CD4-positive, alpha-beta memory T cell (primary cell): ENCODE data around the gene CACHD1. TPM values are rescaled to one million over a fixed set of nuclear protein-coding genes. Genes with fewer than 3 reads are reported as not detected.

Experiments used
- CTCF ChIA-PET: fragments of 350-600 bp; sonication (Branson Sonifier 250); formaldehyde crosslinking; loops from one replicate; lab custom pipeline; 2021; ENCODE audit warnings: inconsistent platforms; ENCODE audit not compliant: partially characterized antibody; lab: Charles Lee
- POLR2A ChIA-PET: fragments of 350-600 bp; sonication (Branson Sonifier 250); formaldehyde crosslinking; loops from one replicate; lab custom pipeline; 2021; ENCODE audit not compliant: partially characterized antibody; lab: Charles Lee
- DNase-seq, 5 donors: peaks; one replicate each; pipeline versions ENCODE4 v3.0.0 to v3.0.0-alpha.2; 2020 to 2022; ENCODE audit warnings: mixed read lengths in 1 of 5
- H3K27ac ChIP-seq: one replicate; pipeline ENCODE4 v1.7.0; 2013; ENCODE audit warnings: low read depth, low read length
- H3K27me3 ChIP-seq: 2 replicates; pipeline ENCODE4 v1.7.0; 2013; ENCODE audit warnings: mild to moderate bottlenecking, low read length, moderate library complexity; ENCODE audit not compliant: insufficient read depth
- H3K36me3 ChIP-seq: 2 replicates; pipeline ENCODE4 v1.7.0; 2013; ENCODE audit warnings: mild to moderate bottlenecking, low read length, moderate library complexity; ENCODE audit not compliant: insufficient read depth
- H3K4me1 ChIP-seq: 2 replicates; pipeline ENCODE4 v1.7.0; 2013; ENCODE audit warnings: mild to moderate bottlenecking, low read length, moderate library complexity; ENCODE audit not compliant: insufficient read depth
- H3K4me3 ChIP-seq, 2 donors: one replicate each; pipeline ENCODE4 v1.7.0; 2013; ENCODE audit warnings: low read length in 2 of 2, mild to moderate bottlenecking in 1 of 2
- H3K9me3 ChIP-seq, 2 donors: one replicate each; pipeline ENCODE4 v1.7.0; 2013; ENCODE audit warnings: low read length in 2 of 2, control low read depth in 1 of 2; ENCODE audit not compliant: control insufficient read depth in 1 of 2
- H3K27ac Mint-ChIP-seq, 7 donors: one replicate each; pipeline ENCODE4 v1.8.0; 2020 to 2021; ENCODE audit warnings: mixed read lengths in 7 of 7, mild to moderate bottlenecking in 6 of 7, inconsistent platforms in 3 of 7, moderate library complexity in 3 of 7
- H3K27me3 Mint-ChIP-seq, 2 donors: one replicate each; pipeline ENCODE4 v1.8.0; 2020 to 2021; ENCODE audit warnings: mixed read lengths in 2 of 2
- H3K36me3 Mint-ChIP-seq, 2 donors: one replicate each; pipeline ENCODE4 v1.8.0; 2020 to 2021; ENCODE audit warnings: mixed read lengths in 2 of 2, inconsistent platforms in 1 of 2, mild to moderate bottlenecking in 1 of 2
- H3K4me1 Mint-ChIP-seq, 4 donors: one replicate each; pipeline ENCODE4 v1.8.0; 2020 to 2021; ENCODE audit warnings: mixed read lengths in 4 of 4, mild to moderate bottlenecking in 1 of 4
- H3K4me3 Mint-ChIP-seq, 8 donors: one replicate each; pipeline ENCODE4 v1.8.0; 2020 to 2021; ENCODE audit warnings: mixed read lengths in 8 of 8, mild to moderate bottlenecking in 7 of 8, moderate library complexity in 6 of 8, inconsistent platforms in 3 of 8
- H3K9me3 Mint-ChIP-seq, 8 donors: one replicate each; pipeline ENCODE4 v1.8.0; 2020 to 2021; ENCODE audit warnings: mixed read lengths in 8 of 8, mild to moderate bottlenecking in 5 of 8, inconsistent platforms in 3 of 8, moderate library complexity in 1 of 8
- intact Hi-C: fragments of 100-400 bp; cut with micrococcal nuclease; formaldehyde crosslinking; loops from one replicate; pipeline ENCODE4 v1.15.1; 2023
- polyA plus RNA-seq, 2 donors: library from polyadenylated mRNA; unstranded; fragments of 300-500 nt; fragmentation: Illumina TruSeq; gene quantifications; one replicate each; pipeline ENCODE4 v1.2.3, GENCODE V29; 2021
- total RNA-seq, 2 experiments: library from RNA; stranded (reverse); gene quantifications; one replicate each; pipeline ENCODE4 v1.2.3, GENCODE V29; 2021

Gene CACHD1
- total and polyA plus RNA-seq, 4 experiments from 2014 or later: 0.11 to 0.17 TPM; not detected in 2

- H3K36me3 Mint-ChIP-seq: no peaks in the 10 kb centered on the region
- Histone ChIP-seq H3K4me3 (no peak overlapping the region), H3K4me1 (no peaks in the 10 kb centered on the region), H3K9me3 (no peaks in the 10 kb centered on the region), H3K36me3 (no peaks in the 10 kb centered on the region), H3K27ac (no peak overlapping the region), H3K27me3 (no peaks in the 10 kb centered on the region)
- no peak overlapping the region for H3K27ac Mint-ChIP-seq
- H3K4me1 Mint-ChIP-seq: no peaks in the 10 kb centered on the region
- no peaks in the 10 kb centered on the region for H3K9me3 Mint-ChIP-seq
- CTCF ChIA-PET: no interaction called here
- H3K4me3 Mint-ChIP-seq: no peak overlapping the region
- POLR2A ChIA-PET: no interaction called here
- no peak for DNase-seq
- H3K27me3 Mint-ChIP-seq: peaks cover 0 to 1% of the 10 kb centered on the region in 2 donors
- intact Hi-C loops: no loop called here
These were observed 106.2 kb downstream of the CACHD1 start for GRCh38 chr1:64575881-64576676.

- Mint-ChIP-seq H3K4me3 (no peak overlapping the region), H3K4me1 (no peaks in the 10 kb centered on the region), H3K27me3 (peaks cover 0 to 5% of the 10 kb centered on the region in 2 donors), H3K36me3 (no peaks in the 10 kb centered on the region), H3K9me3 (no peaks in the 10 kb centered on the region), H3K27ac (no peak overlapping the region)
- Histone ChIP-seq H3K36me3 (no peaks in the 10 kb centered on the region), H3K27ac (no peak overlapping the region), H3K4me1 (no peaks in the 10 kb centered on the region), H3K4me3 (no peak overlapping the region), H3K27me3 (peaks cover 4% of the 10 kb centered on the region), H3K9me3 (no peaks in the 10 kb centered on the region)
- CTCF ChIA-PET: no interaction called here
- intact Hi-C loops: no loop called here
- DNase-seq: no peak
- POLR2A ChIA-PET: no interaction called here
These were observed 108.5 kb downstream of the CACHD1 start for GRCh38 chr1:64578270-64578973.

- H3K27me3 ChIP-seq: peaks cover 4% of the 10 kb centered on the region
- H3K9me3 ChIP-seq: no peaks in the 10 kb centered on the region
- POLR2A ChIA-PET: interaction anchor here (0.6 kb wide), 1 partner anchor 40 kb away, joined by 3 read pairs; no protein-coding TSS in a partner anchor
- intact Hi-C loops: loop anchor here (10.0 kb wide), 1 partner anchor 315 kb away; no protein-coding TSS in a partner anchor
- no peaks in the 10 kb centered on the region for H3K36me3 ChIP-seq
- H3K27ac ChIP-seq: no peak overlapping the region
- DNase-seq: no peak
- Mint-ChIP-seq H3K36me3 (no peaks in the 10 kb centered on the region), H3K27ac (no peak overlapping the region), H3K4me3 (no peak overlapping the region), H3K4me1 (no peaks in the 10 kb centered on the region), H3K27me3 (peaks cover 0 to 4% of the 10 kb centered on the region in 2 donors), H3K9me3 (no peaks in the 10 kb centered on the region)
- CTCF ChIA-PET: no interaction called here
- H3K4me1 ChIP-seq: no peaks in the 10 kb centered on the region
- no peak overlapping the region for H3K4me3 ChIP-seq
These were observed 109.8 kb downstream of the CACHD1 start for GRCh38 chr1:64579767-64580166.

- H3K27me3 Mint-ChIP-seq: peaks cover 0 to 4% of the 10 kb centered on the region in 2 donors
- H3K4me3 Mint-ChIP-seq: no peak overlapping the region
- H3K9me3 Mint-ChIP-seq: no peaks in the 10 kb centered on the region
- no peak overlapping the region for H3K4me3 ChIP-seq
- H3K27me3 ChIP-seq: peaks cover 4% of the 10 kb centered on the region
- H3K27ac ChIP-seq: no peak overlapping the region
- POLR2A ChIA-PET: no interaction called here
- no peaks in the 10 kb centered on the region for H3K4me1 ChIP-seq
- no peaks in the 10 kb centered on the region for H3K36me3 ChIP-seq
- intact Hi-C loops: loop anchor here (10.0 kb wide), 1 partner anchor 316 kb away; no protein-coding TSS in a partner anchor
- no peaks in the 10 kb centered on the region for H3K4me1 Mint-ChIP-seq
- no peaks in the 10 kb centered on the region for H3K9me3 ChIP-seq
- DNase-seq: no peak
- CTCF ChIA-PET: no interaction called here
- H3K27ac Mint-ChIP-seq: no peak overlapping the region
- H3K36me3 Mint-ChIP-seq: no peaks in the 10 kb centered on the region
These were observed 111.4 kb downstream of the CACHD1 start for GRCh38 chr1:64581135-64581842.

GRCh38 chr1:64581843-64582185 lies 111.9 kb downstream of the CACHD1 start:
- no peaks in the 10 kb centered on the region for H3K36me3 Mint-ChIP-seq
- Histone ChIP-seq H3K36me3 (no peaks in the 10 kb centered on the region), H3K27ac (no peak overlapping the region), H3K9me3 (no peaks in the 10 kb centered on the region), H3K4me1 (no peaks in the 10 kb centered on the region), H3K27me3 (peaks cover 4% of the 10 kb centered on the region), H3K4me3 (no peak overlapping the region)
- no peaks in the 10 kb centered on the region for H3K9me3 Mint-ChIP-seq
- no peak for DNase-seq
- CTCF ChIA-PET: no interaction called here
- no peaks in the 10 kb centered on the region for H3K4me1 Mint-ChIP-seq
- H3K4me3 Mint-ChIP-seq: no peak overlapping the region
- peaks cover 0 to 4% of the 10 kb centered on the region in 2 donors for H3K27me3 Mint-ChIP-seq
- POLR2A ChIA-PET: no interaction called here
- no peak overlapping the region for H3K27ac Mint-ChIP-seq
- intact Hi-C loops: loop anchor here (10.0 kb wide), 1 partner anchor 317 kb away; no protein-coding TSS in a partner anchor

- POLR2A ChIA-PET: no interaction called here
- H3K4me3 ChIP-seq: no peak overlapping the region
- peaks cover 0 to 4% of the 10 kb centered on the region in 2 donors for H3K27me3 Mint-ChIP-seq
- CTCF ChIA-PET: no interaction called here
- peaks cover 4% of the 10 kb centered on the region for H3K27me3 ChIP-seq
- no peaks in the 10 kb centered on the region for H3K4me1 Mint-ChIP-seq
- no peak overlapping the region for H3K4me3 Mint-ChIP-seq
- H3K4me1 ChIP-seq: no peaks in the 10 kb centered on the region
- H3K27ac Mint-ChIP-seq: no peak overlapping the region
- H3K36me3 ChIP-seq: no peaks in the 10 kb centered on the region
- H3K27ac ChIP-seq: no peak overlapping the region
- no peak for DNase-seq
- intact Hi-C loops: loop anchor here (10.0 kb wide), 1 partner anchor 320 kb away; no protein-coding TSS in a partner anchor
- no peaks in the 10 kb centered on the region for H3K9me3 ChIP-seq
- no peaks in the 10 kb centered on the region for H3K9me3 Mint-ChIP-seq
- H3K36me3 Mint-ChIP-seq: no peaks in the 10 kb centered on the region
These were observed 114.5 kb downstream of the CACHD1 start for GRCh38 chr1:64584479-64584878.

GRCh38 chr1:64588876-64589275 lies 118.9 kb downstream of the CACHD1 start:
- no peak for DNase-seq
- H3K27ac ChIP-seq: no peak overlapping the region
- CTCF ChIA-PET: no interaction called here

More at GRCh38 chr1:64588876-64589275, 118.9 kb downstream of the CACHD1 start:
- Mint-ChIP-seq H3K36me3 (no peaks in the 10 kb centered on the region), H3K27me3 (no peaks in the 10 kb centered on the region), H3K4me3 (no peak overlapping the region), H3K27ac (no peak overlapping the region), H3K4me1 (no peaks in the 10 kb centered on the region), H3K9me3 (no peaks in the 10 kb centered on the region)
- H3K4me1 ChIP-seq: no peaks in the 10 kb centered on the region
- POLR2A ChIA-PET: no interaction called here
- intact Hi-C loops: loop anchor here (10.0 kb wide), 1 partner anchor 324 kb away; no protein-coding TSS in a partner anchor
- H3K9me3 ChIP-seq: no peaks in the 10 kb centered on the region
- H3K27me3 ChIP-seq: no peaks in the 10 kb centered on the region
- H3K4me3 ChIP-seq: no peak overlapping the region
- no peaks in the 10 kb centered on the region for H3K36me3 ChIP-seq
